ENCODE measurements around the gene PYGB.

PYGB gene

DNA sequence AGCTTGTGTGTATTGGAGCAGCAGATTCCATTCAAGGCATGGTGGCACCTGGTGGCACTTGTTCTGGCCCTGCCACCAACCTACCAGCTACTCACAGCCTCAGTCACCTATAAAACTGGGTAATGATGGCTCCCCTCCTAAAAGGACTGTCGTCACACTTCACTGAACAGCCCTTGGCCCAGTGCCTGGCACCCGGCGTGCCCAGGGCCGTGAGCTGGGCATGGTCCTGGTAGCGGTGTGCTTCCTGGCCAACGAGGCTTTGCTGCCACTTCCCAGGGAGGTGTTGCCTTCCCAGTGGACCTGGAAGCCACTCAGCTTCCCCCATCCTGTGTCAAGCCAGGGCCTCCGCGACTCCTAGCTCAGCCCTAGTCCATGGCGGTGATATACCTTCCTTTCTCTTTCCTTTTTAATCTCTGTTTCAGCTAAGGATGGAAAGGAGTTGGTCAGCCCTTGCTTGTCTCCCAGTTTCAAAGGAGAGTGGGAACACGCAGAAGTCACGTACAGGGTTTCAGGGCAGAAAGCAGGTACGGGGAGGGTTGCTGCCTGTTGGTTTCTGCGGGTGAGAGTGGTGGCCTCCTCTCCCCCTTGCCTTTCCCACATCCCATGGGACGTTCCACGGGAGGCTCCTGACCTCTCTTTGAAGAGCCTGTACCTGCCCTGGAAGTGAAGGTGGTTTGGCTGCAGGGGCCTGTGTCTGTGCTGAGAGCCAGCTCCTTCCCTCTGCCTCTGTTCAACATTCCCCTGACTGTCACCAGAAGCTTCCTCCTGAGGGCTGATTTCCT is 26.9 kb upstream of the PYGB start:
- DNase-seq (ENCODE audit: low spot score in 2 of 2) (no peak), ATAC-seq (ENCODE audit: low read depth) (no peak)
- Mint-ChIP-seq H3K36me3 (peaks cover 19% of the 10 kb centered on the region), H3K27ac (no peak overlapping the region), H3K27me3 (no peaks in the 10 kb centered on the region), H3K4me3 (no peak overlapping the region), H3K9me3 (no peaks in the 10 kb centered on the region), H3K4me1 (no peaks in the 10 kb centered on the region)

DNA sequence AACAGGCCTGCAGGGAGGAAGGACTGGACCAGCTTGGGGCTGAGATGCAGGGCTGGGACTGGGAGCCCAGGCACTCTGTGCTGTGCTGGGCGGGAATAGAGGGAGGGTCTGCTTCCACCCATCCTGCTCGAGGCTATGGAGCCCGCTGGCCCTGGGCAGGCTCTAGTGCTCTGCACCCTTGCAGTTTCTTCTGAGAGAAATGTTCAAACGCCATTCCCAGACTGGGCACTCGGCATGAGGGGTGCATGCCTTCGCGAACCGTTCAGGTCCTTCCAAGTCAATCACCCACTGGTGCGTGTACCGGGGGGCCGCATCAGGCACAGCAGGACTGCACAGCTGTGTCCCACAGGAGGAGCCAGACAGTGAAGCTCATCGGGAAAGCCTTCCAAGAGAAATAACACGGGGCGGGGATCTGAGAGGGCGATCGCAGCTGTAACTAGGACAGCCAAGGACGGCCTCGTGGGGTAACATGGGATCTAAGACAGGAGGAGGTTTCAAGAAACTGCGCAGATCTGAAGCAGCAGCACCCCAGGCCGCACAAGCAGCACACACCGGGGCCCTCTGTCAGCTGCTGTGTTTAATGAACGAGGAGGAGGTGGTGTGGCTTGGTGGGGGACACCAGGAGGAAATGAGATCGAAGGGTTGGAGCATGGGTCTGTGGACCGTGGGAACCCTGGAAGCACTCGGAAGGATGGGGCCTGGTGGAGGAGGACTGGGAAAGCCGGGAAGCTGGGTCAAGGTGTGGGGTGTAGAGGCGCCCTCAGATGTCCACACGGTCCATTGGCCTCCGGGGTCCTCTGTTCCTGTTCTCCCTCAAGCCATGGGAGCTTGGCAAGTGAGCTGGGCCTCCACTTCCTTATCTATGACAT is 26.1 kb upstream of the PYGB start:
- H3K27ac Mint-ChIP-seq = no peak overlapping the region

DNA sequence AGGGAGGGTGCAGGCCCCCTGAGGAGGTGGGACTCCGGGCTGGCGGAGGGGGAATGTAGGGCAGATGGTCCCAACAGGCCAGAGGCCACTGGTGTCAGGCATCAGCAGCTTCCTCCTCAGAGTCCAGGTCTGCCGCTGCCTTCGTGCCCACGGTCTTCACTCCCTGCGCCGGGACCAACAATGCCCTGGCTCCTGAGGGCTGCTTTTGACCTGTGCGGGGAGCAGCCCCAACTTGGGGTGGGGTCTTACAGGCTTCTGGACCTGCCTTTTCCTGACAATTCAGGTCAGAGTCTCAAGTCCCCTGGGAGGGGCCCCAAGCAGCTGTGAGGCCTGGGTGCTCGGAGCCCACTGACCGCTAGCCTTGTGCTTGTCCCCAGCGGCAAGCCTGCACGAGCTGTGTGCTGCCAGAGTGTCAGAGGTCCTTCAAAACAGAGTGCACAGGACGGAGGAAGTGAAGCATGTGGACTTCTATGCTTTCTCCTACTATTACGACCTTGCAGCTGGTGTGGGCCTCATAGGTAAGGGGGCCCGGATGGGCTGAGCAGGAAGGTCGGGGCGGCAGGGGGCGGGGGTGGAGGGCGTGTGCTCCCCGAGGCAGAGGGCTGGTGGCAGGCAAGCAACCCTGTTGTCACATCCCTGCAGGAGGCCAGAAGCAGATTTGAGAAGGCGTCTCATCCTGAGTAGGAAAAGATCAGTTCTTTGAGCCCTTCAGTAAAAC is 25.3 kb upstream of the PYGB start:
- Mint-ChIP-seq H3K27me3 (no peaks in the 10 kb centered on the region), H3K4me1 (no peaks in the 10 kb centered on the region), H3K36me3 (peaks cover 12% of the 10 kb centered on the region), H3K9me3 (no peaks in the 10 kb centered on the region), H3K4me3 (no peak overlapping the region), H3K27ac (no peak overlapping the region)
- ATAC-seq (ENCODE audit: low read depth) (no peak), DNase-seq (ENCODE audit: low spot score in 2 of 2) (no peak)

More for the DNA sequence above, 26.1 kb upstream of the PYGB start:
- Mint-ChIP-seq H3K4me3 (no peak overlapping the region), H3K9me3 (no peaks in the 10 kb centered on the region), H3K36me3 (peaks cover 13% of the 10 kb centered on the region), H3K4me1 (no peaks in the 10 kb centered on the region), H3K27me3 (no peaks in the 10 kb centered on the region)
- no peak for DNase-seq (ENCODE audit: low spot score in 2 of 2)
- no peak for ATAC-seq (ENCODE audit: low read depth)

DNA sequence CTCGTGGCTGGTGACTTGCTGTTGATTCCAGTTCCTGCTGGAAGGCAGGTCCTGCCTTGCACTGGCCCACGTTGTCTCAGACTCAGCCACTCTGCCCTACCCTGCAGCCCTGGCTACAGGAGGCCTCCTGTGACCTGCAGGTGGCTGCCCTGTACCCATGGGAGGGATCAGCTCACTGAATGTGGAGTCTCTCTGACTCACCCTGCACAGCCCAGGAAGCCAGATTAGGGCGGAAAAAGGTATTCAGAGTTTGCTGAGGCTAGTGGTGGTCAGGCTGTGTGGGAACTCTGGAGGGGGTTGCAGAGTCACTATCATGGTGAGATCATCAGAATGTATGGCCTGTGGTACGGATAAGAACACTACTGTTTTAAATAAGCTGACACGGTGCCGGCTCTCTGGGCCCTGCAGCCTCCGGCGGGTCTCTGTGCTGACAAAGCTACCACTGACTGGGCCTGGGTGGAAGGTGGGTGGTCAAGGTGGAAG is 24.7 kb upstream of the PYGB start:
- Mint-ChIP-seq H3K27ac (no peak overlapping the region), H3K36me3 (peaks cover 6% of the 10 kb centered on the region), H3K27me3 (no peaks in the 10 kb centered on the region), H3K4me1 (no peaks in the 10 kb centered on the region), H3K9me3 (no peaks in the 10 kb centered on the region), H3K4me3 (no peak overlapping the region)
- DNase-seq (ENCODE audit: low spot score in 2 of 2) = no peak
- ATAC-seq (ENCODE audit: low read depth) = no peak

DNA sequence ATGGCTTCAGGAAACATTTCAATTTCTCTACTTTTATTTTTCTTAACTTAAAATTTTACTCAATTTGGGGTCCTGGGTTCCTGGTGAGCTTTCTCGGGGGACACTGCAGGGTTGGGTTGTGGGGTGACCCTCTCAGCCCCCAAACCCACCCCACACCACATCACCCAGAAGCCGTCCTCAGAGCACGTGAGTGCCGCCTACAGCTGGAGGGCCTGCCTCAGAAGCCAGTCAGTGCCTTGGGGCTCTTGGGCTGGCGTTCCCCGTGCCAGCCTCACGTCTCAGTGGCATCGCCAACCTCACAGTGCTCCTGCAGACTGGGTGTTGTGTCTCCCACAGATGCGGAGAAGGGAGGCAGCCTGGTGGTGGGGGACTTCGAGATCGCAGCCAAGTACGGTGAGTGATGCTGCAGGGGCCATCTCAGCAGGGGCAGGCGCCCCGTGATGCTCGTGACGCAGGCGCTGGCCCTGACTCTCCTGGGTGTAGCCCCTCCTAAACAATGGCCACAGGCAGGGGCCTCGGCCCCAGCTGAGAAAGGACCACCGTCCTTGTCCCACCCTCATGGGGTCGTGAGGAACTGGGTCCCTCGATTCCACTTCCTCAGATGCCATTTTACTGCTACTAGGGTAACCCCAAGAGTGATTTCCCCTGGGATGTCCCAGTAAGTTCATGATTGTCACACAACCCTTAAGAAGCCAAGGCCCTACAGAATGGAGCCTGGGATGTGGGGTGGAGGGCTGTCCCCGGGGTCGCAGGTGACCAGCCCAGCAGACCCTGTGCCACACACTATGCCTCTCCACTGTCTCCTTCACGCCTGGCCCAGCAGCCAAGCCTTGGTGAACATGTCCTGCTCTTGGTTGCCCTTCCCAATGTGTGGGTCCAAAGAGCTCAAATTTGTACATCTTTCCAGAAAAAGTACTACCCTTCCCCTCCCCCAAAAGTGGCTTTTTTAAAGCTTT is 23.8 kb upstream of the PYGB start:
- Mint-ChIP-seq H3K4me3 (no peak overlapping the region), H3K27me3 (no peaks in the 10 kb centered on the region), H3K4me1 (peaks cover under 1% of the 10 kb centered on the region), H3K9me3 (no peaks in the 10 kb centered on the region), H3K27ac (no peak overlapping the region), H3K36me3 (peaks cover 4% of the 10 kb centered on the region)
- ATAC-seq (ENCODE audit: low read depth) (no peak), DNase-seq (ENCODE audit: low spot score in 2 of 2) (no peak)

DNA sequence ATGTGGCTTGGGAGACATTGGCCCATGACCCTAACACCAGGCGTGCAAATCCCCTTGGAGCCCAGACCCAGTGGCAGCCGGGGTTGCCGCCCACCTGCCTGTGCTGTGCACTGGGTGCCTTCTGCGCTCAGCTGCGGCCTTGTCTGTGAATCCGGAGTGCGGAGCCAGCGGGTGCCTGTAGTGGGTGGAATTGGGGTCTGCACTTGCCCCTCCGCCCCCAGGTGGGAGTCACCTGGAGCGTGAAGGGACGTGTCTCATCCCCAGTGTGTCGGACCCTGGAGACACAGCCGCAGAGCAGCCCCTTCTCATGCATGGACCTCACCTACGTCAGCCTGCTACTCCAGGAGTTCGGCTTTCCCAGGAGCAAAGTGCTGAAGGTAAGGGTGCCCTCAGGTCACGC is 22.9 kb upstream of the PYGB start:
- H3K27me3 Mint-ChIP-seq = no peaks in the 10 kb centered on the region
- peaks cover 2% of the 10 kb centered on the region for H3K36me3 Mint-ChIP-seq
- no peak overlapping the region for H3K27ac Mint-ChIP-seq
- ATAC-seq (ENCODE audit: low read depth) = no peak
- H3K4me1 Mint-ChIP-seq = peaks cover 7% of the 10 kb centered on the region
- no peak for DNase-seq (ENCODE audit: low spot score in 2 of 2)
- no peaks in the 10 kb centered on the region for H3K9me3 Mint-ChIP-seq
- no peak overlapping the region for H3K4me3 Mint-ChIP-seq

DNA sequence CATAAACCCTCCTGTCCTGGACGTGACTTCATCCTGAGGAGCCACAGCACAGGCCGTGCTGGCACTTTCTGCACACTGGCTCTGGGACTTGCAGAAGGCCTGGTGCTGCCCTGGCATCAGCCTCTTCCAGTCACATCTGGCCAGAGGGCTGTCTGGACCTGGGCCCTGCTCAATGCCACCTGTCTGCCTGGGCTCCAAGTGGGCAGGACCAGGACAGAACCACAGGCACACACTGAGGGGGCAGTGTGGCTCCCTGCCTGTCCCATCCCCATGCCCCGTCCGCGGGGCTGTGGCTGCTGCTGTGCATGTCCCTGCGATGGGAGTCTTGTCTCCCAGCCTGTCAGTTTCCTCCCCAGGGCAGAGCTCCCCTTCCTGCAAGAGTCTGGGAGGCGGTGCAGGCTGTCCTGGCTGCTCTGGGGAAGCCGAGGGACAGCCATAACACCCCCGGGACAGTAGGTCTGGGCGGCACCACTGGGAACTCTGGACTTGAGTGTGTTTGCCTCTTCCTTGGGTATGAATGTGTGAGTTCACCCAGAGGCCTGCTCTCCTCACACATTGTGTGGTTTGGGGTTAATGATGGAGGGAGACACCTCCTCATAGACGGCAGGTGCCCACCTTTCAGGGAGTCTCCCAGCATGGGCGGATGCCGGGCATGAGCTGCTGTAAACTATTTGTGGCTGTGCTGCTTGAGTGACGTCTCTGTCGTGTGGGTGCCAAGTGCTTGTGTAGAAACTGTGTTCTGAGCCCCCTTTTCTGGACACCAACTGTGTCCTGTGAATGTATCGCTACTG is 22.0 kb upstream of the PYGB start:
- peaks cover 2% of the 10 kb centered on the region for H3K36me3 Mint-ChIP-seq
- no peak overlapping the region for H3K27ac Mint-ChIP-seq
- no peaks in the 10 kb centered on the region for H3K27me3 Mint-ChIP-seq
- H3K4me3 Mint-ChIP-seq = no peak overlapping the region
- peaks cover 12% of the 10 kb centered on the region for H3K4me1 Mint-ChIP-seq
- ATAC-seq (ENCODE audit: low read depth) (no peak), DNase-seq (ENCODE audit: low spot score in 2 of 2) (no peak)
- no peaks in the 10 kb centered on the region for H3K9me3 Mint-ChIP-seq

DNA sequence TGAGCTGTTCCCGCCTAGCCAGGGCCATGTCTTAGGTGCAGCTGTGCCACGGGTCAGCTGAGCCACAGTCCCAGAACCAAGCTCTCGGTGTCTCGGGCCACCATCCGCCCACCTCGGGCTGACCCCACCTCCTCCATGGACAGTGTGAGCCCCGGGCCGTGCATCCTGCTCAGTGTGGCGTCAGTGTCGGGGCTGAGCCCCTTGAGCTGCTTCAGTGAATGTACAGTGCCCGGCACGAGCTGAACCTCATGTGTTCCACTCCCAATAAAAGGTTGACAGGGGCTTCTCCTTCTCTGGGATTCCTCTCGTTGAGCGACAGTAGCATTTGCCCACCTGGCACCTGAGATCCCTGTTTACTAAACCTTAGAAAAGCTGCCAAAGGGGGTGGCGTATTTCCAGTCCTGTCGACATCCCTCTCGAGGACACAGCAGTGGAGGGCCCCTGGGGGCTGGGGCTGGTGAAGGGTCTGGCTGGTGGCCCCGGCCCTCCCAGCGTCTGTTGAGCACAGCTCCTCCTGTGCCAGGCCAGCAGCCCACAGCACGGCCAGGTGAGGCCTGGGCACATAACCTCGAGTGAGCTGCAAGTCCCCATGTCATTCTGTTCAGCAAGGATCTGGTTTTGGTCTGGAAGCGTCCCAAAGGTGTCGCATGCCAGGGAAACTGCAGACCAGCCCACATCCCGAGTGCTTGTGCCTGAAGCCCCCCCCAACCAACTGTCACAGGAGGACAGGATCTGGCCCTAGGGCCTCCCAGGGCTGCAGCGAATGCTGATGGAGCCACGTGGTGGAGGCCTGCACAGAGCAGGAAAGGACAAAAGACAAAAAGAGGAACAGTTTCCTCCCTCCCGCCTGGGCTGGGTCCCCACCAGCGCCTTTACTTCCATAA is 21.2 kb upstream of the PYGB start:
- H3K27ac Mint-ChIP-seq = no peak overlapping the region
- H3K4me1 Mint-ChIP-seq = peaks cover 12% of the 10 kb centered on the region
- no peaks in the 10 kb centered on the region for H3K36me3 Mint-ChIP-seq
- H3K4me3 Mint-ChIP-seq = no peak overlapping the region
- DNase-seq (ENCODE audit: low spot score in 2 of 2) (no peak), ATAC-seq (ENCODE audit: low read depth) (no peak)
- no peaks in the 10 kb centered on the region for H3K9me3 Mint-ChIP-seq
- H3K27me3 Mint-ChIP-seq = no peaks in the 10 kb centered on the region

DNA sequence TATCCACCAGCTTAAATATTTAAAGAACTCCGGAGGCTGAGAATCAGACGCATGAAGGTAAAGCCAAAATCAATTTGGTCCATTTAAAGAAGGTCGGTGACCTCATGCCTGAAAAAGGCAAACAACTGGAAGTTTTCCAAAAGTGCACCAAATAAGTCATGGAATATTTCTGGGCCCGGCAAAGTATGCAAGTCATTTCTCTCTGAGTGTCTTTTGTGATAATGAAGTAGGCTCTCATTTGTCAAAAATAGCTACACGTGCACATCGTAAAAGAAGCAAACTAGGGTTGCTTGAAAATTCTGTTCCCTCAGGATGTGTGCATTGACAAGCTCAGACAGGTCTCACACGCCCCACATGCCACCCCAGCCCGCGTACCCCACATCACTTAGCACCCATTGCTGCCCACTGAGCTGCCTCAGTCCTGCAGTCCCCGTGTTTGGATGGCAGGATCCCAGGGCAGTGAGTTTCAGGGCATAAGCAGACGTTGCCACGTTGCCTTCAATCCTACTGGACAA is 20.5 kb upstream of the PYGB start:
- no peaks in the 10 kb centered on the region for H3K27me3 Mint-ChIP-seq
- H3K4me3 Mint-ChIP-seq = no peak overlapping the region
- ATAC-seq (ENCODE audit: low read depth) = no peak
- no peaks in the 10 kb centered on the region for H3K9me3 Mint-ChIP-seq
- no peak overlapping the region for H3K27ac Mint-ChIP-seq
- DNase-seq (ENCODE audit: low spot score in 2 of 2) = no peak
- peaks cover 12% of the 10 kb centered on the region for H3K4me1 Mint-ChIP-seq
- H3K36me3 Mint-ChIP-seq = no peaks in the 10 kb centered on the region

DNA sequence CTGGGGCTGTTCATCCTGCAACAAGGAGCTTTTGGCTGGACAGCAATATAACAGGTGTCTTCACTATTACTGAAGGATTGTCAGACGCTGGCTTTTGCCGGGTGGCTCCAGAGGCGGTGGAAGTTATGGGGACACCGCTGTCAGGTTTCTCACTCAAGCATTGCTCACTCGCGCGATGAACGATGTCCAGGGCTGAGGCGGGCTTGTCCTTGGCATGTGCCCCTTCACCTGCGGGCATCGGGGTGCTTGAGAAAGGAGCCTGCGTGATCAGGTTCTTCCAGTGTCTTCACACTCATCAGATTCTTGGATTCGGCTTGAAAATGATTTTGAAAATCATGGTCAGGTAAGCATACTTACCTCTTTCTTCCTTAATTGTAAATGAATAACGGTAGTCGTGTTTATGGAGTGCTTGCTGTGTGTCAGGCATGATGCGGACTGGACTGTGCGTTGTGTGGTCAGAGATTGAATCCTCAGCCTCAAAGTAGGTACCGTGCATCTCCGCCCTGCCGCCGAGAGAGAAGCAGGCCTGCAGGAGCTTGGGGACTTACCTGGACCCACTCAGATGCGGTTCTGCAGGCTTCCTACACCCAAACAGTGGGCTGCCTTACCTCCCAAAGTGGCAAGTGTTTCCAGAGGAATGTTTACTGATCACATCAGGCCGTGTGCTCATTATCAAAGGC is 18.3 kb upstream of the PYGB start:
- Mint-ChIP-seq H3K4me1 (peaks cover 12% of the 10 kb centered on the region), H3K27me3 (no peaks in the 10 kb centered on the region), H3K27ac (no peak overlapping the region), H3K9me3 (no peaks in the 10 kb centered on the region), H3K4me3 (no peak overlapping the region), H3K36me3 (no peaks in the 10 kb centered on the region)
- ATAC-seq (ENCODE audit: low read depth) = no peak
- no peak for DNase-seq (ENCODE audit: low spot score in 2 of 2)

DNA sequence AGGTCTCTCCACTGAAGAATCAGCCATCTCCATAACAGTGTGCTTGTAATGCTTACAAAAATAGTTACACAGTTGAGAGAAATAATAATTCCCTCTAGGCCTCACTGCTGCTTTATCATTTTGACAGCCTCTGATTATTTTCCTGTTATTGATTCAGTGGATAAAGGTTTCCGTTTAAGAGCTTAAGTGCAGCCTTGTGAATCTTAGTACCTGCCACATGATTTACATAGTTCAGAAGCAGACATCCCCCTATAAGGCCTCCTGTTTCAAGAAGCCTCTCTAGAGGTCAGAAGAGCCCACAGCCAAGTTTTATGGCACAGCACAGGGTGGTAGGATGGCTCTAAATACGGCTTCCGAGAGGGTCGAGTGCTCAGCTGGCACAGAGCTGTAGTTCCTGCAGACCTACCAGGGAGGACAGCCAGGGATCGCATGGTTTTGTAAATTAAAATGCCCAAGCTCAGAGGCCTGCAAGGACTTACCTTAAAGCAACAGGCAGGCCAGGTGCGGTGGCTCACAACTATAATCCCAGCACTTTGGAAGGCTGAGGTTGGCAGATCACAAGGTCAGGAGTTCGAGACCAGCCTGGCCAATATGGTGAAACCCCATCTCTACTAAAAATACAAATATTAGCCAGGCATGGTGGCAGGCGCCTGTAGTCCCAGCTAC is 17.6 kb upstream of the PYGB start:
- no peak for DNase-seq (ENCODE audit: low spot score in 2 of 2)
- H3K27ac Mint-ChIP-seq = no peak overlapping the region
- no peak overlapping the region for H3K4me3 Mint-ChIP-seq
- no peaks in the 10 kb centered on the region for H3K27me3 Mint-ChIP-seq
- H3K4me1 Mint-ChIP-seq = peaks cover 12% of the 10 kb centered on the region
- peak; percentile 44 for ATAC-seq (ENCODE audit: low read depth)
- H3K36me3 Mint-ChIP-seq = no peaks in the 10 kb centered on the region
- H3K9me3 Mint-ChIP-seq = no peaks in the 10 kb centered on the region
